ENCODE results near the gene STATH. TPM values are rescaled to one million over a fixed set of nuclear protein-coding genes. Genes with fewer than 3 reads are reported as not detected.
"Not testable (repeated sequence)": the region's sequence is repeated elsewhere in the genome, so short reads cannot be mapped to it uniquely, and the experiment has no call there.

Gene STATH
- total and polyA plus RNA-seq, 2 donors (not counting 1 experiment from before 2014, with no cell fraction given), result not detected

DNA sequence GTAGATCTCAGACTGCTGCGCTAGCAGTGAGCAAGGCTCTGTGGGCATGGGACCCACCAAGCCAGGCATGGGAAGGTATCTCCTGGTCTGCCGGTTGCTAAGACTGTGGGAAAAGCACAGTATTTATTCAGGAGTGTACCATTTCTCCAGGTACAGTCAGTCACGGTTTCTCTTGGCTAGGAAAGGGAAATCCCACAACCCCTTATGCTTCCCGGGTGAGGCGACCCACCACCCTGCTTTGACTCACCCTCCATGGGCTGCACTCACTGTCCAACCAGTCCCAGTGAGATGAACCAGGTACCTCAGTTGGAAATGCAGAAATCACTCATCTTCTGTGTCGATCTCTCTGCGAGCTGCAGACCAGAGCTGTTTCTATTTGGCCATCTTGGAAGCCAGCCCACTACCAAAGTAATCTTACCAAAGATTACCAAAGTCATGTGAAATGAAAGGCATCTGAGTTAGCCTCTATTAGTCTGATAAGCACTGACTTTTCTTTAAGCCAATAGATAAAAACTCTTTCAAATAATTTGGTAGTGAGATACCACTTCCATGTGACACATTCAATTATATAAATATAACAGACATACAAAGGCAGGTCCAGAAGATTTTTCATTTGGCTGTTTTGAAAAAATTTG is 46.0 kb downstream of the STATH start:
- 95% methylated on average over 7 of the region's 7 CpGs for WGBS (ENCODE audit: insufficient coverage)
- CTCF ChIA-PET, result no interaction called here
- peaks cover 0 to 7% (median 0%) of the 10 kb centered on the region in 3 donors for H3K9me3 ChIP-seq (ENCODE audit: control extremely low read depth in 1 of 3, control insufficient read depth in 2 of 3, insufficient read depth in 1 of 3, low read length in 2 of 3)
- H3K36me3 ChIP-seq (replicated peaks in 1 of 2; ENCODE audit: control extremely low read depth in 1 of 2, control insufficient read depth in 1 of 2, extremely low read depth in 1 of 2, insufficient read depth in 2 of 2, low read length in 1 of 2), result no peaks in the 10 kb centered on the region
- no peak overlapping the region for H3K27ac ChIP-seq (ENCODE audit: low read length in 2 of 2)
- Mint-ChIP-seq H3K9me3 (ENCODE audit: insufficient read depth) (peaks cover 5% of the 10 kb centered on the region), H3K4me3 (no peak overlapping the region), H3K27me3 (no peaks in the 10 kb centered on the region), H3K27ac (no peak overlapping the region), H3K4me1 (no peaks in the 10 kb centered on the region)
- no peaks in the 10 kb centered on the region for H3K27me3 ChIP-seq (replicated peaks in 1 of 4; ENCODE audit: control extremely low read depth in 1 of 4, control insufficient read depth in 3 of 4, insufficient read depth in 4 of 4, low read length in 3 of 4)
- H2AFZ ChIP-seq (ENCODE audit: insufficient read depth, low read depth, low read length, poor library complexity, severe bottlenecking), result no peak overlapping the region
- no peaks in the 10 kb centered on the region for H4K20me1 ChIP-seq (ENCODE audit: control insufficient read depth, insufficient read depth, low read length, poor library complexity, severe bottlenecking)
- intact Hi-C loops (cut with micrococcal nuclease), result no loop called here
- ATAC-seq (ENCODE audit: low read depth), result no peak
- no peaks in the 10 kb centered on the region for H3K79me2 ChIP-seq (ENCODE audit: control insufficient read depth, insufficient read depth, low read length)
- no peak overlapping the region for H3K9ac ChIP-seq (ENCODE audit: low read length)
- H3K4me2 ChIP-seq (replicated peaks; ENCODE audit: low read depth, low read length, poor library complexity, severe bottlenecking), result no peak overlapping the region
- TF ChIP-seq, protein P1, sequence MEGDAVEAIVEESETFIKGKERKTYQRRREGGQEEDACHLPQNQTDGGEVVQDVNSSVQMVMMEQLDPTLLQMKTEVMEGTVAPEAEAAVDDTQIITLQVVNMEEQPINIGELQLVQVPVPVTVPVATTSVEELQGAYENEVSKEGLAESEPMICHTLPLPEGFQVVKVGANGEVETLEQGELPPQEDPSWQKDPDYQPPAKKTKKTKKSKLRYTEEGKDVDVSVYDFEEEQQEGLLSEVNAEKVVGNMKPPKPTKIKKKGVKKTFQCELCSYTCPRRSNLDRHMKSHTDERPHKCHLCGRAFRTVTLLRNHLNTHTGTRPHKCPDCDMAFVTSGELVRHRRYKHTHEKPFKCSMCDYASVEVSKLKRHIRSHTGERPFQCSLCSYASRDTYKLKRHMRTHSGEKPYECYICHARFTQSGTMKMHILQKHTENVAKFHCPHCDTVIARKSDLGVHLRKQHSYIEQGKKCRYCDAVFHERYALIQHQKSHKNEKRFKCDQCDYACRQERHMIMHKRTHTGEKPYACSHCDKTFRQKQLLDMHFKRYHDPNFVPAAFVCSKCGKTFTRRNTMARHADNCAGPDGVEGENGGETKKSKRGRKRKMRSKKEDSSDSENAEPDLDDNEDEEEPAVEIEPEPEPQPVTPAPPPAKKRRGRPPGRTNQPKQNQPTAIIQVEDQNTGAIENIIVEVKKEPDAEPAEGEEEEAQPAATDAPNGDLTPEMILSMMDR (IDR thresholded peaks at IDR 0.05), result no peak
- TF ChIP-seq EZH2 (IDR thresholded peaks at IDR 0.05; ENCODE audit: borderline replicate concordance, insufficient read depth, low read depth, low read length, poor library complexity, severe bottlenecking), result no peak
- no peak for DNase-seq
- no peaks in the 10 kb centered on the region for H3K4me1 ChIP-seq (ENCODE audit: control insufficient read depth in 2 of 2, insufficient read depth in 2 of 2, low read length in 2 of 2)
- POLR2A ChIA-PET, result no interaction called here
- no peak overlapping the region for H3K4me3 ChIP-seq (ENCODE audit: control extremely low read depth in 1 of 5, extremely low read depth in 1 of 5, insufficient read depth in 1 of 5, low read depth in 2 of 5, low read length in 4 of 5)

DNA sequence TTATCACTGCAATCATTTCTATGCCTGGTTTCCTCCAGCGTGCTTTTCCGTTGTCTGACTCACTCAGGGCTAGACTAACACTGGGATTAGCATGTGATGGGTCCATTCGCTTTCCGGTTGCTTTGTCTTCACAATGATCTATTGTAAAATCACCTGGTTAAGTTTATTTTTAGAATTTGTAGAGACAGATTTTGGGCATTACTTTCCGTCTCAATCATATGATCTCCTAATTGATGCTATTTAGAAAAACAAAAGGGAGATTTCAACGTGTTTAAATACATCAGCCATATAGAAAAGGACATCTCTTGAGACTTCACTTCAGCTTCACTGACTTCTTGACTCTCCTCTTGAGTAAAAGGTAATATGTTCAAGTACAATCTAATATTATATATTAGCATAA is 54.4 kb downstream of the STATH start, which contains the start of gene HTN1:
Gene HTN1, plus strand, starts transcription at position 301 of the 400 bp plus-strand sequence. CDS start 2,639 bp downstream, outside the sequence.
- H4K20me1 ChIP-seq (ENCODE audit: control insufficient read depth, insufficient read depth, low read length, poor library complexity, severe bottlenecking); CTCF ChIA-PET; H3K27ac Mint-ChIP-seq; H3K27me3 Mint-ChIP-seq; H2AFZ ChIP-seq (ENCODE audit: insufficient read depth, low read depth, low read length, poor library complexity, severe bottlenecking); H3K36me3 ChIP-seq (replicated peaks in 1 of 2; ENCODE audit: control extremely low read depth in 1 of 2, control insufficient read depth in 1 of 2, extremely low read depth in 1 of 2, insufficient read depth in 2 of 2, low read length in 1 of 2); intact Hi-C loops (cut with micrococcal nuclease); H3K4me3 ChIP-seq (ENCODE audit: control extremely low read depth in 1 of 5, extremely low read depth in 1 of 5, insufficient read depth in 1 of 5, low read depth in 2 of 5, low read length in 4 of 5); POLR2A ChIA-PET; H3K4me2 ChIP-seq (replicated peaks; ENCODE audit: low read depth, low read length, poor library complexity, severe bottlenecking); H3K9ac ChIP-seq (ENCODE audit: low read length); H3K79me2 ChIP-seq (ENCODE audit: control insufficient read depth, insufficient read depth, low read length); H3K9me3 Mint-ChIP-seq (ENCODE audit: insufficient read depth); H3K9me3 ChIP-seq (ENCODE audit: control extremely low read depth in 1 of 3, control insufficient read depth in 2 of 3, insufficient read depth in 1 of 3, low read length in 2 of 3); ATAC-seq (ENCODE audit: low read depth); H3K4me1 ChIP-seq (ENCODE audit: control insufficient read depth in 2 of 2, insufficient read depth in 2 of 2, low read length in 2 of 2); H3K4me3 Mint-ChIP-seq; H3K27me3 ChIP-seq (replicated peaks in 1 of 4; ENCODE audit: control extremely low read depth in 1 of 4, control insufficient read depth in 3 of 4, insufficient read depth in 4 of 4, low read length in 3 of 4); H3K27ac ChIP-seq (ENCODE audit: low read length in 2 of 2); H3K4me1 Mint-ChIP-seq; DNase-seq: not testable (repeated sequence)
- no CpG with 5 or more reads among the region's 6 CpGs for WGBS (ENCODE audit: insufficient coverage)

Other genes with a start within 250 kb of the STATH start
- 0.10 and 0.12 TPM in 2 replicates for gene SULT1B1, start 235.3 kb upstream of the STATH start, total RNA-seq
- 0.01 and 0.26 TPM in 2 replicates for gene SULT1B1, start 235.3 kb upstream of the STATH start, polyA plus RNA-seq
- gene SULT1E1, start 135.8 kb upstream of the STATH start, total RNA-seq, result not detected in 2 replicates
- not detected in 2 replicates for gene SULT1E1, start 135.8 kb upstream of the STATH start, polyA plus RNA-seq
- not detected in 2 replicates for gene CSN1S1, start 64.9 kb upstream of the STATH start, total RNA-seq
- gene CSN1S1, start 64.9 kb upstream of the STATH start, polyA plus RNA-seq, result not detected in 2 replicates
- gene CSN2, start 30.2 kb upstream of the STATH start, total RNA-seq, result not detected in 2 replicates
- not detected in 2 replicates for gene CSN2, start 30.2 kb upstream of the STATH start, polyA plus RNA-seq
- not detected in 2 replicates for gene HTN3, start 32.5 kb downstream of the STATH start, total RNA-seq
- not detected in 2 replicates for gene HTN3, start 32.5 kb downstream of the STATH start, polyA plus RNA-seq
- gene HTN1, start 54.5 kb downstream of the STATH start, total RNA-seq, result not detected in 2 replicates
- gene HTN1, start 54.5 kb downstream of the STATH start, polyA plus RNA-seq, result not detected in 2 replicates
- gene PRR27, start 158.3 kb downstream of the STATH start, total RNA-seq, result not detected in 2 replicates
- not detected in 2 replicates for gene PRR27, start 158.3 kb downstream of the STATH start, polyA plus RNA-seq
- not detected in 2 replicates for gene ODAM, start 199.8 kb downstream of the STATH start, total RNA-seq
- not detected in 2 replicates for gene ODAM, start 199.8 kb downstream of the STATH start, polyA plus RNA-seq
- gene FDCSP, start 230.2 kb downstream of the STATH start, total RNA-seq, result not detected in 2 replicates
- gene FDCSP, start 230.2 kb downstream of the STATH start, polyA plus RNA-seq, result not detected in 2 replicates
- not detected in 2 replicates for gene CSN3, start 246.6 kb downstream of the STATH start, total RNA-seq
- gene CSN3, start 246.6 kb downstream of the STATH start, polyA plus RNA-seq, result not detected in 2 replicates